GM12801 (cell line): ENCODE results near the gene TCAF1.

ENCODE experiments used
- TF ChIP-seq, protein P1 (sequence below): IDR thresholded peaks from one replicate; pipeline ENCODE4 v1.5.1; 2011; ENCODE audit warnings: control low read depth; ENCODE audit not compliant: insufficient read length; ENCODE audit errors: extremely low read depth

The TCAF1 gene

DNA sequence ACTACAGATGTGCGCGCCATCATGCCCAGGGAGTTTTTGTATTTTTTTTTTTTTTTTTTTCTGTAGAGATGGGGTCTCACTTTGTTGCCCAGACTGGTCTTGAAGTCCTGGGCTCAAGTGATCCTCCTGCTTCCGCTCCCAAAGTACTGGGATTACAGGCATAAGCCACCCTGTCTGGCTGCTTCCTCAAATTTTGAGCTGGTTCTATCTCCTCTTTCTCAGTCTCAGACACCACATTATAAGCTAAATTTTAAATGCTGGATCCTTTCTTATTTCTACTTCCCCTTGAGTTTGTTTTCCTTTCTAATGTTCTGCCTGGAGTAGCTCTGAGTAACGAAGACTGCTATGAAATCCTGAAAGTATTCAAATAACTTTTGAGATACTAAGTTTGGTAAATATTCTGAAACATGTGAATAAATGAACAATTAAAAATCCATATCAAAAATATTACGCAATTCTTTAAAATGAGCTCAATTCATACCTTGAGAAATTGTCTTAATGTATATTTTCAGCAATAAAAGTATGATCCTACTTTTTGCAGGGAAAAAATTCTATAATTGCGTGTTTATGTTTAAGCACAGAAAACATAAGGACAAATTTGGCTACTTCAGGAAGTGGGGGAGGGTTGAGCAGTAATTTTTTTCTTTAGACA is 15.0 kb downstream of the TCAF1 start:
- TF ChIP-seq, protein P1, sequence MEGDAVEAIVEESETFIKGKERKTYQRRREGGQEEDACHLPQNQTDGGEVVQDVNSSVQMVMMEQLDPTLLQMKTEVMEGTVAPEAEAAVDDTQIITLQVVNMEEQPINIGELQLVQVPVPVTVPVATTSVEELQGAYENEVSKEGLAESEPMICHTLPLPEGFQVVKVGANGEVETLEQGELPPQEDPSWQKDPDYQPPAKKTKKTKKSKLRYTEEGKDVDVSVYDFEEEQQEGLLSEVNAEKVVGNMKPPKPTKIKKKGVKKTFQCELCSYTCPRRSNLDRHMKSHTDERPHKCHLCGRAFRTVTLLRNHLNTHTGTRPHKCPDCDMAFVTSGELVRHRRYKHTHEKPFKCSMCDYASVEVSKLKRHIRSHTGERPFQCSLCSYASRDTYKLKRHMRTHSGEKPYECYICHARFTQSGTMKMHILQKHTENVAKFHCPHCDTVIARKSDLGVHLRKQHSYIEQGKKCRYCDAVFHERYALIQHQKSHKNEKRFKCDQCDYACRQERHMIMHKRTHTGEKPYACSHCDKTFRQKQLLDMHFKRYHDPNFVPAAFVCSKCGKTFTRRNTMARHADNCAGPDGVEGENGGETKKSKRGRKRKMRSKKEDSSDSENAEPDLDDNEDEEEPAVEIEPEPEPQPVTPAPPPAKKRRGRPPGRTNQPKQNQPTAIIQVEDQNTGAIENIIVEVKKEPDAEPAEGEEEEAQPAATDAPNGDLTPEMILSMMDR = no peak

DNA sequence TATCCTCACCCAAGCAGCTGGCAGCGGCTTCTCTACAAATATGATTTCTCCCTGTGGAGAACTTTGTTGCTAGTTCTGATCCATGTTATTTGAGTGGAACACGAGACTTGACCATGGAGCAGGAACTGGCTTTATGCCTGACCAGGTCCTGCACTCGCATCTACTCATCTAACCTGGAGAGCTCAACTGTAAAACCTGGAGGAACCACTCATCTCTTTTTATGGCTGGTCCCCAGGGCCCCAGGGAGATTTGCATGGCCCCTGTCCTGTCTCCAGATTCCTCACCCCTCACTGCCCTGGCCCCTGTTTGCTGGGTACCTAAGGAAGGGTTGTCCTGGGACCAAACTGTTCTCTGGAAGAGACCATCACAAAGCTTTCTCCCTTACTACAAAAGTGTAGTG is 16.0 kb downstream of the TCAF1 start:
- TF ChIP-seq, protein P1 = no peak

DNA sequence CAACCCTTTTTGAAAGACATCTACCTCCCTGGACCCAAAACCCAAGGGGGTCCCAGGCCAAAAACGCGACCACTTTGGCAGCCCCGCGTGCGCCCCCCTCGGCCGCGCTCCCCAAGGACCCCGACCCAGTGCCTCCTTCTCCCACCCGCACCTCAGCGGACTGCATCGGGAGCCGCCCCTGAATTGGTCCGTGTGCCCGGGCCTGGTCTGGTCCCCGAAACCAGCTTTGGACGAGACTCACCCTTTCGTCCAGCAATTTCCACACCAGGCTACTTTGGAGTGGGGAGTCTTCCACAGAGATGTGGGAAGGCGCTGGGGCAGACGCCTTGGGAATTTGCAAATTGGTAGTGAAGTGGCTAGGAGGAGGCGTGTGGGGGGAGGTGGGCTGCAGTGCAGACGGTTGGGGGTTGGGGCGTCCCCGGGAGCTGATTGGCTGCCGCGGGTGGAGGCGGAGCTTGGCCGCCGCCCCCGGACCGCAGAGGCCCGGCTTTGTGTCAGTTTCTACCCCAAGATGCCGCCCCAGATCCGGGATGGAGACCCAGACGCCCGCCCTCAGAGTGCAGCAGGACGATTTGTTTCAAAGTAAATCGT is 16.9 kb downstream of the TCAF1 start:
- TF ChIP-seq, protein P1 = no peak

DNA sequence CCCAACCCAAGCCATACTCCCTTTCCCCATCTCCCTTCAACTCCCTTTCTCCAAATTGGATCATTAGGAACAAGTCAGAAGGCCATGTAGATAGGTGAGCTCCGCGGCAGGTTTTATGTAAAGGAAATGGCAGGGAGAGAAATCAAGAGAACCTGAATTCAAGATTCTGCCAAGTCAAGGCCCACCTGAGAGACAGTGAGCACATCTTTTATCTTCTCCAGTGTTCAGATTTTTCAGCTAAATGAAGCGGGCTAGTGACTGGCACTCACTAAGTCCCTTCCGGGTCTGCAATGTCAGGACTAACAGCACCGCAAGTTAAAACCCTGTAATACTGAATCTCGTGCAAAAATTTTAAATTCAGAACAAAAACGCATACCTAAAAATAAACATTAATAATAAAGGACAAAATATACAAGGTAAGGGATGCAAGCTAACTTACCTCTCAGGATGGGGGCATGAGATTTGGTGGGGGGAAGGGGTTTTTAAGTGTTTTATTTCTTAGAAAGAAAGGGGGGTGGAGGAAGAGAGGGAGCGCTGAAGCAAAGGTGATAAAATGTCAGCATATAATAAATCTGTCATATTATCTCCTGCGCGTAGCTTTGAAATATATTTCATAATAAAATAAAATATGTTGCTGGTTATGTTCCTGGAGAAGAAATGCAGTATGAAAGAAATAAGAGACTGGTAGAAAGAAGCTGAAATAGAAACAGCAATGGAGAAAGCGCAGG is 17.6 kb downstream of the TCAF1 start:
- TF ChIP-seq, protein P1 = no peak

DNA sequence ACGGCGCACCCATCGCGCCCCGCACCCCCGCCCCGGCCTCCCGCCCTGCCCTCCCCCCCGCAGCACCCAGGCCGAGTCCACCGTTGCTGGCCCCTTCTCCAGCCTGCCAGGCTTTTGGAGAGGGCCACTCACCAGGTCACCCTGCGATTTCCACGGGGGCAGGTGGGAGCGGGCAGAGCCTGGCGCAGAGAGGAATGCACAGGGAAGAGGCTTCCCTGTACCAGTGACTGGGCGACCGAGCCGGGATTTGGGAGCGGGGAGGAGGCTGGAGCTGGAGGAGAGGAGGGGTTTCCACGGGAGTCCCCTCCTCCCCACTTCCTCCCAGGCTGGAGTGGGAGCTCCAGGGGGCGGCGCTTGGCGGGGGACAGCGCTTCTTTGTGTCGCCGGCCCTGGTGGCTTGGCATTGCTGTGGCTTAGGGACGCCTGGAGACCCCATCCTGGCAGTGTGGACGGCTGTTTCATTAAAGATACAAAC is 19.3 kb downstream of the TCAF1 start:
- TF ChIP-seq, protein P1 = no peak

DNA sequence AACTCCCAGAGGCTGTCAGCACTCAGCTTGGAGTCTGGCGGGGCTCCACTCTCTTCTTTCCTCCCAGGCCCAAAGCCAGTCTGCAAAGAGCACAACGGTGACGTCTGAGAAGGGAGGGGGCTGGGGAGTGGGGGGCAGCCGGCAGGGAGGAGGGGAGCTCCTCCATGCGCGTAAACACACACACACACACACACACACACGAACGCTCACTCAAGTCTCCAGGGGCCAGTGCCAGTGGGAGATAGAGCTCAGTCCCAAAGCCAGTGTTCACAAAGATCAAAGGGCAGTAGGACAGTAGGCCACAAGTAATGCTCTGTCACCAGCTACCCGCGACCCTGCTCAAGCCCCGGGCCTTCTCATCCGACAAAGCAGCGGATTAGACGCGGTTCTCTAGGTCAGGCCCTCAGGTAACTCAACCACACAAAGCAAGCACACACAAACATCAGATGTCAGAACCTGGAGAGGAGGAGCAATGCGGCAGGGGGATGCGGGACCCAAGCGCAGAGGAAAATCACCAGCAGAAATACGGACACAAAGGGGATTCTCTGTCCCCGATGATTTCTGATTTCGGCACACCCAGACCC is 19.9 kb downstream of the TCAF1 start:
- TF ChIP-seq, protein P1 = no peak

DNA sequence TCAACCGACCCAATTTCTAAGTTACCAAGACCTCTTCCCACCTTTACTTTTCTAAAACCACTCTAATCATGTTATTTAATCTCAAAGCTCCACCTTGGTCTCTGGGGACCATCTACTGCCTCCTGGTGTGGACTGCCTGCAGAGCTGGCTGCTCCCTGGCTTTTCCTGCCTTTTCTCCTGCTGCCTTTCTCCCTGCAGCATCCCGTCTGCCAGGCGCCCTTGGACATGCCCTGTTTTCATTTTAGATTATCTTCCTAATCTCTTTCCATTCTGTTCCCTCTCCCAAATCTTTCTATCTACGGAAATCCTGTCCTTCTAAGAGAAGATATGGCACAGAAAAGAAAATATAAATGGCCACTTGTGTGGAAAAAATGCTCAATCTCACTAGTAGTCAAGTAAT is 23.1 kb downstream of the TCAF1 start:
- TF ChIP-seq, protein P1 = no peak
